ENCODE measurements around the gene DTX1.

DTX1 gene

DNA sequence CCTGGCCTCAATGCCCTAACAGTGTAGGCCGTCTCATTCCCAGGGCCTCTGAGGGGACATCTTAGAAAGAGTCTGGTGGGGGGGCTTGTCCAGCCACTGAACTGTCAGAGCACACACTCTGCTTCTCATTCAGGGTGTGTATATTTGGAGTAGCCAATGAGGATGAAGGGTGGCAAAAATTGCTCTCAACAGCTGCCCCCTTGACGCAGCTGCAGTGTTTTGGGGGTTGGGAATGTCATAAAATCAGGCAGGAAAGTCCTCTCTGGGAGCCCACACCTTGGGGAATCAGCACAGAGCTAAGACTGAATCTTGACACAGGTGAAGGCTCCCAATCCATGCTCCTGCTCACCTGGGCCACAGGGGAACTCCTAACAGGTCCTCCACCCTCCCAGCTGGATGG, 77.5 kb downstream of the DTX1 start:
- TF ChIP-seq, protein P1, sequence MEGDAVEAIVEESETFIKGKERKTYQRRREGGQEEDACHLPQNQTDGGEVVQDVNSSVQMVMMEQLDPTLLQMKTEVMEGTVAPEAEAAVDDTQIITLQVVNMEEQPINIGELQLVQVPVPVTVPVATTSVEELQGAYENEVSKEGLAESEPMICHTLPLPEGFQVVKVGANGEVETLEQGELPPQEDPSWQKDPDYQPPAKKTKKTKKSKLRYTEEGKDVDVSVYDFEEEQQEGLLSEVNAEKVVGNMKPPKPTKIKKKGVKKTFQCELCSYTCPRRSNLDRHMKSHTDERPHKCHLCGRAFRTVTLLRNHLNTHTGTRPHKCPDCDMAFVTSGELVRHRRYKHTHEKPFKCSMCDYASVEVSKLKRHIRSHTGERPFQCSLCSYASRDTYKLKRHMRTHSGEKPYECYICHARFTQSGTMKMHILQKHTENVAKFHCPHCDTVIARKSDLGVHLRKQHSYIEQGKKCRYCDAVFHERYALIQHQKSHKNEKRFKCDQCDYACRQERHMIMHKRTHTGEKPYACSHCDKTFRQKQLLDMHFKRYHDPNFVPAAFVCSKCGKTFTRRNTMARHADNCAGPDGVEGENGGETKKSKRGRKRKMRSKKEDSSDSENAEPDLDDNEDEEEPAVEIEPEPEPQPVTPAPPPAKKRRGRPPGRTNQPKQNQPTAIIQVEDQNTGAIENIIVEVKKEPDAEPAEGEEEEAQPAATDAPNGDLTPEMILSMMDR (IDR thresholded peaks at IDR 0.05; ENCODE audit: low read depth, low read length), result no peak
- no peak for DNase-seq (ENCODE audit: low read depth, low spot score)
- no peak overlapping the region for H3K4me3 ChIP-seq (ENCODE audit: low read depth, low read length)
- in situ Hi-C loops (cut with HindIII; ENCODE audit: low sequenced_read_pairs), result no loop called here

DNA sequence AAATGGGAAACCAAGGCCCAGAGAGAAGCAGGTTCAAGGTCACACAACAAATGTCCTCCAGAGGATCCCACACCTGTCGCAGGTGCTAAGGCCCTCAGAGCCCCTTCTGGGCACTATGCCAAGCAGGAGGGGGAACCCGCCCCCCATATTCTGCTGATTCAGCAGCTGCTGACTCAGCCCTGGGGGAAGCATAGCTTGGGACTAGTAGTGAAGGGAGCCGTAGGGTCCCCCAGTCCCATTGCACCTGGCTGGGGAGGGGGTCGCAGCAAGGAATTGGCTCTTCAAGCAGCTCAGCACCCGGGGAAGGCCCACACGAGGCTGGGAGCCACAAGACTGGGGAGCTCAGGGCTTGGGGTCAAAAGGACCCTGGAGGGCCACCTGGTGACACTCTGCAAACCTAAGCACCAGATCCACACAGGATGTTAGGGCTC, 78.0 kb downstream of the DTX1 start:
- in situ Hi-C loops (cut with HindIII; ENCODE audit: low sequenced_read_pairs), result no loop called here

DNA sequence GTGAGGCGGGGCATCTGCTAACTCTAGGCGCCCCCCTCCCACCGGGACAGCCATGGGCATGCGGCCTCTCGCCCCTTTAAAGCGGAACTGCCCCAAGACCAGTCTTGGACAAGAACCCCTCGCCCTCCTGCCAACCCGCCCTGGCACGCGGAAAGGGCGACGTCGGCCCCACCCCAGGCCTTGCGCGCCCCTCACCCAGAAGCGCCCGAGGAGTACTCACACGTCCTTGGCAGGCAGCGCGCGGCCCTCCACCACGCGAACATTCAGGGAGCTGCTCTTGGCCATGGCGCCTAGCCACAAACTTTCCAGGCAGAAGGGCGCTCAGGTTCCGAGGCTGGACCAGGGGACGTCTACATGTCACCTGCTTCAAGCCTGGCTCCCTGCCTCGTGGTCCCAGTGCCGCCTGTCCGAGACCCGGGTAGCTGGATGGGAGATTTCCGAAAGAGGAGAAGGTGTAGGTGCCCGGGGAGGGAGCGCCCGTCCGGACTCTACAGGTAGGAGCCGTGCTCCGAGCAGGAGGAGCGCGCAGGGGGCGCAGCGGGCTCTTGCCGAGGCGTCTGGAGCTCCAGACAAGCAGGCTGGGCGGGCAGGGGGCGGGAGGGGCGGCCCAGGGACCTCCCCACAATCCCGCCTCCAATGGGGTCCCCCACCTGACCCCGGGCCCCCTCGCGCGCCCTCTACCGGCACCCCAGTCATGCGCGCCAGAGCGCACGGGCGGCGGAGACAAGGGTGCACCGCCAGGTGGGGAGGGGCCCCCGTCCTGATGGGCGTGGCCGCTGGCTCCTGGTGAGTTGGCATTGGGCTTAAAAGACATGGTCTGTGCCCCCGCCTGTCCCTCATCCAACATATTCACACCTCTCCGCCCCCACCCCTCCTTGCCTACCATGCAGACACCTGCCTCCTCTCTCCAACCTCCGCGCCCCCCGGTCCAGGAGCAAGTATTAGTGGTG, 78.9 kb downstream of the DTX1 start, which contains the start of gene RASAL1:
Gene RASAL1 (minus strand): TSS at position 584 of the 950 bp plus-strand sequence. CDS start 299 bp downstream, at position 285.
- in situ Hi-C loops (cut with HindIII; ENCODE audit: low sequenced_read_pairs), result no loop called here
- TF ChIP-seq, protein P1 (IDR thresholded peaks at IDR 0.05; ENCODE audit: low read depth, low read length), result no peak
- H3K4me3 ChIP-seq (ENCODE audit: low read depth, low read length), result no peak within 1 kb of the TSS
- no peak for DNase-seq (ENCODE audit: low read depth, low spot score)

More for the DNA sequence above, 78.0 kb downstream of the DTX1 start:
- no peak overlapping the region for H3K4me3 ChIP-seq (ENCODE audit: low read depth, low read length)
- TF ChIP-seq, protein P1 (IDR thresholded peaks at IDR 0.05; ENCODE audit: low read depth, low read length), result no peak
- DNase-seq (ENCODE audit: low read depth, low spot score), result no peak

DNA sequence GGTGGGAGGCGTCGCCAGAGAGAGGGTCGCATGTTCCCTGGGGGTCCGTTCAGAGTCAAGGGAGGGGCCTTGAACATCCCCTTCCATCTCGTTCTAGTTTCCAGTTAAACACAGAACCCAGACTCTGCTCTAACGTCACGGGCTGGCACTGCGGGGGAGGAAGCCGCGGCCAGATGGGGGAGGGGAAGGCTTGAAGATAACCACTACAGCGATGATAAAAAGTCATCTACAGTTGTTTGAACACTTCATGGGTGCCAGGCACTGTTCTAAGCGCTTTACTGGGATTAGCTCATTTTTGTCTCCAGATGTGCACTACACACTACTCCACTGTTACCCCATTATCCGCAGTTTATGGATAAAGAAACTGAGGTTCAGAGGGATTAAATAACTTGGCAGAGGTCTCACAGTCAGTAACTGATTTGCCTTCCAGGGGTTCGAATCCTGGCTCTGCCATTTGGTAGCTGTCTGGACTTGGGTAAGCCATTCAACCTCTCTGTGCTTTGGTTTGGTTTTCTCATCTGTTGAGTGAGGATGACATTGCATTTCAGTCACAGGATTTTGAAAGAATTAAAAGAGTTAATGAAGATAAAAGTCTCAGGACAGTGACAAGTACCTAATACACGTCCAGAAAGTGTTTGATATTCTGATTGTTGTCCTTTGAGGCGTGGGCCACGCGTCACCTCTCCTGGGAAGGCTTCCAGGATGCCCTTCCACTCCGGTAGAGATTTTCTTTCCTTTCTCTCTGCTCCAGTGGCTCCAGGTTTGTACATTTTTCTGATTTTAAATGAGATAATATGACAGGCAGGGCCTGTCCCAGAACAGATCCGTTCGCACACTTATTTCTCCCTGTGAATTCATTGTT, 79.8 kb downstream of the DTX1 start:
- TF ChIP-seq, protein P1 (IDR thresholded peaks at IDR 0.05; ENCODE audit: low read depth, low read length), result no peak
- H3K4me3 ChIP-seq (ENCODE audit: low read depth, low read length), result no peak overlapping the region
- no peak for DNase-seq (ENCODE audit: low read depth, low spot score)
- in situ Hi-C loops (cut with HindIII; ENCODE audit: low sequenced_read_pairs), result no loop called here

DNA sequence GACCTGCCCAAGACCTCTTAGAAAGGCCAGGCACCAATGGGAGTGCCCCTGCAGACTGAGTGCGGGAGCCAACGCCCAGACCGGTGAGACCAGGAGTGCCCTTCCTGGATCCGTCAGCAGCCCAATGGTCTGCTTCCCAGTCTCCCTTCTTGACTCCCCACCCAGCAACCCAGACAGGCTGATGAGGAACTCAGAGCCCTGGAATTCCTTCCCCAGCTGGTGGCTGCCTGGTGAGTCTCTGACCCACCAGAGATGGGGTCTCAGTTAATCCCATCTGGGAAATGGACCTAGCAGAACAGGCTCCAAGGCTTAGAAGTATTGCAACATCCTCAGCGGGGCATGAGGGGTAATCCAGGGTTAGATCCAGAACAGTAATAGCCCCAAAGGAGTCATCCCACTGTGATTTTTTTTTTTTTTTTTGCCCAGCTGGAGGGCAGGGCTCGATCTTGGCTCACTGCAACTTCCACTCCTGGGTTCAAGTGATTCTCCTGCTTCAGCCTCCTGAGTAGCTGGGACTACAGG, 80.5 kb downstream of the DTX1 start:
- in situ Hi-C loops (cut with HindIII; ENCODE audit: low sequenced_read_pairs), result no loop called here
- DNase-seq (ENCODE audit: low read depth, low spot score), result no peak
- TF ChIP-seq, protein P1 (IDR thresholded peaks at IDR 0.05; ENCODE audit: low read depth, low read length), result no peak

More for the DNA sequence above, 80.5 kb downstream of the DTX1 start:
- no peak overlapping the region for H3K4me3 ChIP-seq (ENCODE audit: low read depth, low read length)

Data from astrocyte of the spinal cord (primary cell).